ENCODE data around the gene MT2A.

- TF ChIP-seq YY1 (IDR thresholded peaks at IDR 0.05; ENCODE audit: insufficient read depth, insufficient replicate concordance, low read depth, low read length): no peak
- no peak for TF ChIP-seq ZSCAN20 (CRISPR knock-in tag; IDR thresholded peaks at IDR 0.05; ENCODE audit: borderline replicate concordance)
- no peak for TF ChIP-seq ZNF274 (CRISPR knock-in tag; IDR thresholded peaks at IDR 0.05)
- no peak for TF ChIP-seq ZNF207 (IDR thresholded peaks at IDR 0.05; ENCODE audit: borderline replicate concordance)
- TF ChIP-seq RFX1 (IDR thresholded peaks at IDR 0.05): no peak
- no peak for TF ChIP-seq CTCF (CRISPR knock-in tag; IDR thresholded peaks at IDR 0.05)
- TF ChIP-seq ZNF549 (CRISPR knock-in tag; IDR thresholded peaks at IDR 0.05): no peak
- no peak for TF ChIP-seq USF2 (IDR thresholded peaks at IDR 0.05; ENCODE audit: low read depth, low read length)
- no peak for TF ChIP-seq USF2 (CRISPR knock-in tag; IDR thresholded peaks at IDR 0.05; ENCODE audit: borderline replicate concordance)
Observed at GRCh38 chr16:56594292-56594619, 14.1 kb upstream of the MT2A start.
